ENCODE measurements around the gene NFATC4.

DNA sequence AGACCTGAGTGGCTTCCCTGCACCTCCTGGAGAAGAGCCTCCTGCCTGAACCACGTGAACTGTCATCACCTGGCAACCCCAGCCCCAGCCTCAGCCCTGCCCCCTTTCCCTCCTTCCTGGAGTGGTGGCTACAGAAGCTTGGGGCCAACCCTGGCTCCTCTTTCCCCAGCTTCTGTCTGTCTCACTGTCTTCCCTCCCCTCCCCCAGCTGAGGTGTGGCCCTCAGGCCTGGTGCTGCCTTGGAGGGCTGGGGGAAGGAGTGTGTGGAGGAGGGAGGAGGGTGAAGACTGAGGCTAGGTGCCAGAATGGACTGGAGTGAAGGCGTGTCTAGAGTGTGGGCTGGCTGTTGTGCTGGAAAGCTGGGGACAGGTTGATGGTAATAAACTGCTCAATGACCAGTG lies 9.7 kb downstream of the NFATC4 start:
- TF ChIP-seq POLR2AphosphoS5 (IDR thresholded peaks at IDR 0.05; ENCODE audit: borderline replicate concordance, low read depth, low read length) (no peak), EZH2 (IDR thresholded peaks at IDR 0.05) (no peak), FOXP2 (optimal IDR thresholded peaks at IDR 0.05; ENCODE audit: control extremely low read depth, extremely low read length, insufficient read depth) (no peak)

All from SK-N-MC (cell line).